ENCODE results near the gene ST8SIA2. TPM values are rescaled to one million over a fixed set of nuclear protein-coding genes. Genes with fewer than 3 reads are reported as not detected.

Gene ST8SIA2
- total and polyA plus RNA-seq, 2 experiments from 2014 or later = not detected

DNA sequence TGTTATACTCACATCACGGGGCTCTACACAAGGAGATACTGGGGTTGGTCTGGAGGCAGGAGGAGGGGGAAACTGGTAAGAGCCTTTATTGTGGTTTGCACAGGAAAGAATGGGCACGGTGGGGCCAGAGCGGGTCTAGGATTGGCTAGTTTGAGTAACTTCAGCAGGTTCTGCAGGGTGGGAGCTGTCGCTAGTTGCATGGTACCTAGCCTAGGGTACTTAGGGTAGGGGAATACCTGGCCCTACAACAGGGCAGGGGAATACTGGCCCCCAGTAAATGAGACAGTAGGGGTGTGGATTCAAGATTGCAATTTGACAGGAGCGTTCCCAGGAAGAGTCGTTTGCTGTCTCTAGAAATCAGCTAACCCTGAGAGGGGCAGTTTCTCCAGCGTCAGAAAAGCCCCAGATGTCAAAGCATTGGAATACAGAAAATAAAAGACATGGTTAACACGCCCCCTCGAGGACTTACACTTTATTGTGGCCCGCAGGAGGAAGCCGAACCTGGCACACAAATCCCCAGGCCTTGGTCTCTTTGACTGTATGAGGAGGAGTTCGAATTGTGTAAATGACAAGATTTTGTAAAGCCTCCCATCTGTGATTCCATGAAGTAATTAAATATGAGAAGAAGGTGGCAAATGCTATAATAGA is 32.0 kb downstream of the ST8SIA2 start:
- no peaks in the 10 kb centered on the region for H3K27me3 ChIP-seq (replicated peaks; ENCODE audit: insufficient read depth)
- no peaks in the 10 kb centered on the region for H3K9me3 ChIP-seq (ENCODE audit: low read depth)
- peaks cover 6% of the 10 kb centered on the region for H3K4me1 ChIP-seq (ENCODE audit: insufficient read depth)
- no peak for DNase-seq
- no peaks in the 10 kb centered on the region for H4K20me1 ChIP-seq (ENCODE audit: insufficient read depth)
- no peaks in the 10 kb centered on the region for H3K79me2 ChIP-seq (ENCODE audit: insufficient read depth)
- H3K4me3 ChIP-seq = no peak overlapping the region
- TF ChIP-seq EZH2 (IDR thresholded peaks at IDR 0.05; ENCODE audit: insufficient read depth, poor library complexity, severe bottlenecking) (no peak), EZH2phosphoT487 (IDR thresholded peaks at IDR 0.05; ENCODE audit: insufficient read depth, low read depth) (no peak)
- in situ Hi-C loops (cut with MboI) = no loop called here
- H3K36me3 ChIP-seq (ENCODE audit: low read depth) = no peaks in the 10 kb centered on the region
- no peak overlapping the region for H2AFZ ChIP-seq
- peaks cover 14% of the 10 kb centered on the region for H3F3A ChIP-seq (ENCODE audit: insufficient read depth)
- no peaks in the 10 kb centered on the region for H3K9me2 ChIP-seq (ENCODE audit: insufficient read depth)
- H3K27ac ChIP-seq = no peak overlapping the region
- no peak overlapping the region for H3K4me2 ChIP-seq (ENCODE audit: unreplicated experiment)
- H3K9ac ChIP-seq = no peak overlapping the region
- WGBS, 2 experiments (ENCODE audit: low coverage in 1 of 2, low lambda C conversion rate in 2 of 2, missing lambda C conversion rate in 2 of 2) = 64 to 69% methylated on average over 12 of the region's 12 CpGs

- H3K9ac ChIP-seq = no peak overlapping the region
- no peak overlapping the region for H3K4me2 ChIP-seq (ENCODE audit: unreplicated experiment)
- no peak overlapping the region for H3K27ac ChIP-seq
These were observed 35.8 kb downstream of the ST8SIA2 start for GRCh38 chr15:92429378-92430068.

DNA sequence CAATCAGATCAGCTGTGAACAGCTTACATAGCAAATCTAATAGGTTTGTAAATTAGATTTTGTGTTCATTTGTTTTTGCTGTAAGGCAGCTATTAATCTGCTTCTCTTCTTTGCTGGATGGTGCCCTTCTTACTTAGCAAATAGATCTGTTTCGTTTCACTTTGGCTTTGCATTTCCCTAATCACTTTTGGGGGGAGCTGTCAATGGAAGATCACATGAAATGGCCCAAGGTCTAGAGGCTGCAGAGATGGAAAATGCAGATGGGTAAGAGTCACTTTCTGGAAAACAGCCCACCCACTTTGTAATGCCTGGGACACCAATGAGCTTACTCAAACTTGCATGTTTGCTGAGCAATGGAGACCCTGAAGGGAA is 36.4 kb downstream of the ST8SIA2 start:
- Histone ChIP-seq H3K9me2 (ENCODE audit: insufficient read depth) (no peaks in the 10 kb centered on the region), H2AFZ (no peak overlapping the region), H3K9me3 (ENCODE audit: low read depth) (no peaks in the 10 kb centered on the region), H3K4me3 (no peak overlapping the region), H3K27me3 (replicated peaks; ENCODE audit: insufficient read depth) (peaks cover 21% of the 10 kb centered on the region), H3K9ac (no peak overlapping the region), H3F3A (ENCODE audit: insufficient read depth) (peaks cover 14% of the 10 kb centered on the region), H3K4me1 (ENCODE audit: insufficient read depth) (peaks cover 6% of the 10 kb centered on the region), H3K36me3 (ENCODE audit: low read depth) (no peaks in the 10 kb centered on the region), H3K4me2 (ENCODE audit: unreplicated experiment) (no peak overlapping the region), H3K79me2 (ENCODE audit: insufficient read depth) (no peaks in the 10 kb centered on the region), H3K27ac (no peak overlapping the region), H4K20me1 (ENCODE audit: insufficient read depth) (no peaks in the 10 kb centered on the region)
- no peak for TF ChIP-seq EZH2 (IDR thresholded peaks at IDR 0.05; ENCODE audit: insufficient read depth, poor library complexity, severe bottlenecking)
- no peak for TF ChIP-seq EZH2phosphoT487 (IDR thresholded peaks at IDR 0.05; ENCODE audit: insufficient read depth, low read depth)
- in situ Hi-C loops (cut with MboI) = no loop called here
- peak; percentile 44 for DNase-seq
- 66 to 72% methylated on average over 1 of the region's 1 CpG for WGBS, 2 experiments (ENCODE audit: low coverage in 1 of 2, low lambda C conversion rate in 2 of 2, missing lambda C conversion rate in 2 of 2)

More at GRCh38 chr15:92429378-92430068, 35.8 kb downstream of the ST8SIA2 start:
- DNase-seq = peak; percentile 91
- Histone ChIP-seq H3K27me3 (replicated peaks; ENCODE audit: insufficient read depth) (peaks cover 16% of the 10 kb centered on the region), H4K20me1 (ENCODE audit: insufficient read depth) (no peaks in the 10 kb centered on the region), H3K4me3 (no peak overlapping the region), H3K36me3 (ENCODE audit: low read depth) (no peaks in the 10 kb centered on the region), H2AFZ (no peak overlapping the region), H3K9me3 (ENCODE audit: low read depth) (no peaks in the 10 kb centered on the region), H3K79me2 (ENCODE audit: insufficient read depth) (no peaks in the 10 kb centered on the region), H3F3A (ENCODE audit: insufficient read depth) (peaks cover 14% of the 10 kb centered on the region), H3K9me2 (ENCODE audit: insufficient read depth) (no peaks in the 10 kb centered on the region), H3K4me1 (ENCODE audit: insufficient read depth) (peaks cover 6% of the 10 kb centered on the region)
- in situ Hi-C loops (cut with MboI) = no loop called here
- no peak for TF ChIP-seq EZH2phosphoT487 (IDR thresholded peaks at IDR 0.05; ENCODE audit: insufficient read depth, low read depth)
- WGBS, 2 experiments (ENCODE audit: low coverage in 1 of 2, low lambda C conversion rate in 2 of 2, missing lambda C conversion rate in 2 of 2) = 29 to 35% methylated on average over 2 of the region's 2 CpGs

DNA sequence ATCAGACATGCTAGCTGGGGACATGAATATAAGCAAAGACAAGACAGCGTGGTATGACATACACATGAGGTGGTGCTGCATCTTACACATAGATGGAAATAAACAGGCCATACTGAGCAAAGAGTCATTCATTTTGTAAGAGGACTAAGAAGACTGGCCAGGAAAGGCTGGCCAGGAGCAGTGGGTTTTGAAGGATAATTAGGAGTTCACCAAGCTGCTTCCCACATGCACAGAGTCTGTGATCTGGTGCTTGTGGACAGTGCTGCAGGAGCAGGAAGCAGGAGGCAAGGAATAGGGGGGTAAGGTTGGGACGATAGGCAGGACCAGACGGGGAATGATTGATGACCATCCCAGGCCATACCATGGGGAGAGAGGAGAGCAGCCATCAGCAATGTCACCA is 41.5 kb downstream of the ST8SIA2 start:
- Histone ChIP-seq H3K9ac (no peak overlapping the region), H2AFZ (no peak overlapping the region), H3K9me2 (ENCODE audit: insufficient read depth) (no peaks in the 10 kb centered on the region), H3K4me1 (ENCODE audit: insufficient read depth) (no peaks in the 10 kb centered on the region), H3K9me3 (ENCODE audit: low read depth) (no peaks in the 10 kb centered on the region), H3K36me3 (ENCODE audit: low read depth) (no peaks in the 10 kb centered on the region), H3K27me3 (replicated peaks; ENCODE audit: insufficient read depth) (peaks cover 37% of the 10 kb centered on the region), H3K79me2 (ENCODE audit: insufficient read depth) (no peaks in the 10 kb centered on the region), H3K4me2 (ENCODE audit: unreplicated experiment) (no peak overlapping the region), H3F3A (ENCODE audit: insufficient read depth) (no peaks in the 10 kb centered on the region), H4K20me1 (ENCODE audit: insufficient read depth) (no peaks in the 10 kb centered on the region), H3K27ac (no peak overlapping the region), H3K4me3 (no peak overlapping the region)
- in situ Hi-C loops (cut with MboI) = no loop called here
- DNase-seq = no peak
- no peak for TF ChIP-seq EZH2phosphoT487 (IDR thresholded peaks at IDR 0.05; ENCODE audit: insufficient read depth, low read depth)
- TF ChIP-seq EZH2 (IDR thresholded peaks at IDR 0.05; ENCODE audit: insufficient read depth, poor library complexity, severe bottlenecking) = no peak
- 86 to 89% methylated on average over 3 of the region's 3 CpGs for WGBS, 2 experiments (ENCODE audit: low coverage in 1 of 2, low lambda C conversion rate in 2 of 2, missing lambda C conversion rate in 2 of 2)
